ENCODE data around the gene PRRX2.
A peak's percentile ranks its signal among the peaks of the same experiment; 100 is the strongest.

The PRRX2 gene

DNA sequence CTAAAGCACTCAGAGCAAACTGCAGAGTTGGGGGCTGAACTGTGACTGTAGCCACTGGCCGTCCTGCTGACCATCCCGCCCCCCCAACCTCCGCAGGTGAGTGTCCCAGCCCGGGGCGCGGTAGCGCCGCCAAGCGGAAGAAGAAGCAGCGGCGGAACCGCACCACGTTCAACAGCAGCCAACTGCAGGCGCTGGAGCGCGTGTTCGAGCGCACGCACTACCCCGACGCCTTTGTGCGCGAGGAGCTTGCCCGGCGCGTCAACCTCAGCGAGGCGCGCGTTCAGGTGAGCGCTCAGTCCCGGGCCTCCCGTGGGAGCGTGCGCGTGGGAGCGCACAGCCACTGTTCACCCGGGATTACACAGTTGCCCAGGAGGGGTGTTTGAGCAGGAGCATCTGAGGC lies 53.7 kb downstream of the PRRX2 start:
- TF ChIP-seq, protein P1, sequence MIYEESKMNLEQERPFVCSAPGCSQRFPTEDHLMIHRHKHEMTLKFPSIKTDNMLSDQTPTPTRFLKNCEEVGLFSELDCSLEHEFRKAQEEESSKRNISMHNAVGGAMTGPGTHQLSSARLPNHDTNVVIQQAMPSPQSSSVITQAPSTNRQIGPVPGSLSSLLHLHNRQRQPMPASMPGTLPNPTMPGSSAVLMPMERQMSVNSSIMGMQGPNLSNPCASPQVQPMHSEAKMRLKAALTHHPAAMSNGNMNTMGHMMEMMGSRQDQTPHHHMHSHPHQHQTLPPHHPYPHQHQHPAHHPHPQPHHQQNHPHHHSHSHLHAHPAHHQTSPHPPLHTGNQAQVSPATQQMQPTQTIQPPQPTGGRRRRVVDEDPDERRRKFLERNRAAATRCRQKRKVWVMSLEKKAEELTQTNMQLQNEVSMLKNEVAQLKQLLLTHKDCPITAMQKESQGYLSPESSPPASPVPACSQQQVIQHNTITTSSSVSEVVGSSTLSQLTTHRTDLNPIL (CRISPR knock-in tag; IDR thresholded peaks at IDR 0.05; ENCODE audit: low read depth), result no peak
- TF ChIP-seq ISL1 (CRISPR knock-in tag; IDR thresholded peaks at IDR 0.05) (no peak), SNAI2 (CRISPR knock-in tag; IDR thresholded peaks at IDR 0.05) (no peak), ZFP30 (CRISPR knock-in tag; IDR thresholded peaks at IDR 0.05) (no peak), ZC3H10 (CRISPR knock-in tag; IDR thresholded peaks at IDR 0.05) (no peak), ZNF8 (CRISPR knock-in tag; IDR thresholded peaks at IDR 0.05) (no peak), PATZ1 (CRISPR knock-in tag; IDR thresholded peaks at IDR 0.05; ENCODE audit: borderline replicate concordance) (no peak), CSDC2 (CRISPR knock-in tag; IDR thresholded peaks at IDR 0.05) (no peak), GLIS3 (CRISPR knock-in tag; IDR thresholded peaks at IDR 0.05) (no peak), PPARA (CRISPR knock-in tag; IDR thresholded peaks at IDR 0.05; ENCODE audit: borderline replicate concordance) (no peak)
- TF ChIP-seq, protein P2, sequence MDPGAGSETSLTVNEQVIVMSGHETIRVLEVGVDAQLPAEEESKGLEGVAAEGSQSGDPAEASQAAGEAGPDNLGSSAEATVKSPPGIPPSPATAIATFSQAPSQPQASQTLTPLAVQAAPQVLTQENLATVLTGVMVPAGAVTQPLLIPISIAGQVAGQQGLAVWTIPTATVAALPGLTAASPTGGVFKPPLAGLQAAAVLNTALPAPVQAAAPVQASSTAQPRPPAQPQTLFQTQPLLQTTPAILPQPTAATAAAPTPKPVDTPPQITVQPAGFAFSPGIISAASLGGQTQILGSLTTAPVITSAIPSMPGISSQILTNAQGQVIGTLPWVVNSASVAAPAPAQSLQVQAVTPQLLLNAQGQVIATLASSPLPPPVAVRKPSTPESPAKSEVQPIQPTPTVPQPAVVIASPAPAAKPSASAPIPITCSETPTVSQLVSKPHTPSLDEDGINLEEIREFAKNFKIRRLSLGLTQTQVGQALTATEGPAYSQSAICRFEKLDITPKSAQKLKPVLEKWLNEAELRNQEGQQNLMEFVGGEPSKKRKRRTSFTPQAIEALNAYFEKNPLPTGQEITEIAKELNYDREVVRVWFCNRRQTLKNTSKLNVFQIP (CRISPR knock-in tag; IDR thresholded peaks at IDR 0.05; ENCODE audit: borderline replicate concordance, low read depth), result no peak
- ATAC-seq, result no peak

- TF ChIP-seq TOX (CRISPR knock-in tag; IDR thresholded peaks at IDR 0.05; ENCODE audit: borderline replicate concordance), result no peak
- TF ChIP-seq TCF4 (CRISPR knock-in tag; IDR thresholded peaks at IDR 0.05; ENCODE audit: borderline replicate concordance), result no peak
- TF ChIP-seq ARNTL (CRISPR knock-in tag; IDR thresholded peaks at IDR 0.05; ENCODE audit: borderline replicate concordance, low read depth), result no peak
- TF ChIP-seq ZNF70 (CRISPR knock-in tag; IDR thresholded peaks at IDR 0.05), result no peak
- TF ChIP-seq ZC3H10 (CRISPR knock-in tag; IDR thresholded peaks at IDR 0.05), result no peak
- no peak for TF ChIP-seq SNAI2 (CRISPR knock-in tag; IDR thresholded peaks at IDR 0.05)
- ATAC-seq, result 0 out of 3 replicates have a peak, but pooled peaks have one; percentile 34
These were observed 54.9 kb downstream of the PRRX2 start for GRCh38 chr9:129720181-129720864.

DNA sequence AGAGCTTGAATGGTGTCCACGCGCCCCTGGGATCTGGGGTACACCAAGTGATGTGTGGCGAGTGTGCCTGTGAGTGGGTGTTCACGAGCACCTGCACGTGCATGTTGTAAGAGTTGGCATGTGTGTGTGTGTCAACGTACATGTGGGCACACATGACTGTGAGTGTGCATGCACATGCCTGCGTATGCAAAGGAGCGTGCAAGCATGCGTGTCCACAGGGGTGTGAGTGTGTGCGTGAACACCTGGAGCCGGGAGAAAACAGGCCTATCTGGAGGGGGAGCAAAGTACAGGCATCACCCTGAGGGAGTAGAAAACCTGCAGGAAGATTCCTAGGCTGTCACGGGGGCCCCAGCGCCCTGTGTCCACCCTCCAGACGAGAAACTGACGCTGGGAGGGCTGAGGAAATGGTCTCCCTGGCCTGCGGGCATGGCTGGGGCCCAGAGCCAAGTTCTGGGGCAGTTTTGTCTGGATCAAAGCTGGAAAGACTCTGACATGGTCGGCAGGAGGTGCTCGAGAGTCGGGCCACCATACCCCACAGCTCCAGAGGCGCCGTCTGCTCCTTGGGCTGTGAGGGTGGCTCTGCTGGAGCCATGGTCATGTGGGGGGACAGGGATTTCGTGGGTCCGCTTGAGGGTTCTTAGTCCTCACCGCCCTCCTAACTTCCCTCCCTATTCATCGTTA lies 55.6 kb downstream of the PRRX2 start:
- TF ChIP-seq CSRNP3 (CRISPR knock-in tag; IDR thresholded peaks at IDR 0.05) (no peak), ZC3H10 (CRISPR knock-in tag; IDR thresholded peaks at IDR 0.05) (no peak), RARB (CRISPR knock-in tag; IDR thresholded peaks at IDR 0.05) (no peak), GLIS3 (CRISPR knock-in tag; IDR thresholded peaks at IDR 0.05) (no peak), CSDC2 (CRISPR knock-in tag; IDR thresholded peaks at IDR 0.05) (no peak), PPARA (CRISPR knock-in tag; IDR thresholded peaks at IDR 0.05; ENCODE audit: borderline replicate concordance) (no peak), ESRRG (CRISPR knock-in tag; IDR thresholded peaks at IDR 0.05) (no peak), PATZ1 (CRISPR knock-in tag; IDR thresholded peaks at IDR 0.05; ENCODE audit: borderline replicate concordance) (no peak), BACH2 (CRISPR knock-in tag; IDR thresholded peaks at IDR 0.05; ENCODE audit: borderline replicate concordance) (no peak), TOX (CRISPR knock-in tag; IDR thresholded peaks at IDR 0.05; ENCODE audit: borderline replicate concordance) (no peak), ARNTL (CRISPR knock-in tag; IDR thresholded peaks at IDR 0.05; ENCODE audit: borderline replicate concordance, low read depth) (no peak), ZFP3 (CRISPR knock-in tag; IDR thresholded peaks at IDR 0.05) (no peak)
- TF ChIP-seq, protein P1 (CRISPR knock-in tag; IDR thresholded peaks at IDR 0.05; ENCODE audit: low read depth), result no peak
- no peak for ATAC-seq
